Measurements from ENCODE around the gene PRKCE. TPM values are rescaled to one million over a fixed set of nuclear protein-coding genes. Genes with fewer than 3 reads are reported as not detected.

PRKCE gene
- total RNA-seq, 1 experiment from 2014 or later: 17.7 TPM

DNA sequence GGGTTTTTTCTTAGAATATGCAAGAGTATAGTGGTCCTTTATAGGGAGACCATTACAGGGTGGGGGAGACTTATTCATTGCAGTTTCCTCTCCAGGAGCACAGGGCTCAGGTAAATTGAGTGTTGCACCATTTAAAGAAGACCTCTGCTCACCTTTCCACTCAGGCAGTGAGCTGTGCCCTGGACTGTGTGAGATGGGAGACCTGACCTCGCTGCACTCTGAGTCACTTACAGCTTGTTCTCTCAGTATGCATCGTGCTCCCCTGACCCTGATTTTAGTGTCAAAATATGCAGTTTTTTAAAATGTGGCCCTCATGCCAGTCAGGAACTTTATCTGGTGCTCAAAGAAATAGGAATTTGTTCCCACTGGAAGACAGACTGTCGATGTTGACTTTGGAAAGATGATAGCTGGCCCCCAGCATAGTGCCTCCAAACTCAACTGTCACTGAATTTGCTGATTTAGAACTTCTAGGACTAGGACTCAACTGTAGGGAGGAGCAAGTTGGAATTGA, 499.0 kb downstream of the PRKCE start:
- TF ChIP-seq, protein P1, sequence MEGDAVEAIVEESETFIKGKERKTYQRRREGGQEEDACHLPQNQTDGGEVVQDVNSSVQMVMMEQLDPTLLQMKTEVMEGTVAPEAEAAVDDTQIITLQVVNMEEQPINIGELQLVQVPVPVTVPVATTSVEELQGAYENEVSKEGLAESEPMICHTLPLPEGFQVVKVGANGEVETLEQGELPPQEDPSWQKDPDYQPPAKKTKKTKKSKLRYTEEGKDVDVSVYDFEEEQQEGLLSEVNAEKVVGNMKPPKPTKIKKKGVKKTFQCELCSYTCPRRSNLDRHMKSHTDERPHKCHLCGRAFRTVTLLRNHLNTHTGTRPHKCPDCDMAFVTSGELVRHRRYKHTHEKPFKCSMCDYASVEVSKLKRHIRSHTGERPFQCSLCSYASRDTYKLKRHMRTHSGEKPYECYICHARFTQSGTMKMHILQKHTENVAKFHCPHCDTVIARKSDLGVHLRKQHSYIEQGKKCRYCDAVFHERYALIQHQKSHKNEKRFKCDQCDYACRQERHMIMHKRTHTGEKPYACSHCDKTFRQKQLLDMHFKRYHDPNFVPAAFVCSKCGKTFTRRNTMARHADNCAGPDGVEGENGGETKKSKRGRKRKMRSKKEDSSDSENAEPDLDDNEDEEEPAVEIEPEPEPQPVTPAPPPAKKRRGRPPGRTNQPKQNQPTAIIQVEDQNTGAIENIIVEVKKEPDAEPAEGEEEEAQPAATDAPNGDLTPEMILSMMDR (IDR thresholded peaks at IDR 0.05; ENCODE audit: unreplicated experiment): no peak
- no peaks in the 10 kb centered on the region for H3K36me3 Mint-ChIP-seq (ENCODE audit: insufficient read depth, unreplicated experiment)
- no peaks in the 10 kb centered on the region for H3K4me1 Mint-ChIP-seq (ENCODE audit: low read depth, unreplicated experiment)
- no peak overlapping the region for H3K4me3 Mint-ChIP-seq (ENCODE audit: low read depth, unreplicated experiment)
- H3K9me3 Mint-ChIP-seq (ENCODE audit: low read depth, unreplicated experiment): no peaks in the 10 kb centered on the region
- DNase-seq: no peak
- BruUV-seq (replicated peaks): no TSS peak
- no peak overlapping the region for H3K27ac Mint-ChIP-seq (ENCODE audit: unreplicated experiment)
- H3K27me3 Mint-ChIP-seq (ENCODE audit: unreplicated experiment): no peaks in the 10 kb centered on the region
- CTCF ChIA-PET: interaction anchor here (0.7 kb wide), 1 partner anchor 1407 kb away, joined by 4 read pairs; no protein-coding TSS in a partner anchor
- intact Hi-C loops (cut with micrococcal nuclease; ENCODE audit: unreplicated experiment): no loop called here

DNA sequence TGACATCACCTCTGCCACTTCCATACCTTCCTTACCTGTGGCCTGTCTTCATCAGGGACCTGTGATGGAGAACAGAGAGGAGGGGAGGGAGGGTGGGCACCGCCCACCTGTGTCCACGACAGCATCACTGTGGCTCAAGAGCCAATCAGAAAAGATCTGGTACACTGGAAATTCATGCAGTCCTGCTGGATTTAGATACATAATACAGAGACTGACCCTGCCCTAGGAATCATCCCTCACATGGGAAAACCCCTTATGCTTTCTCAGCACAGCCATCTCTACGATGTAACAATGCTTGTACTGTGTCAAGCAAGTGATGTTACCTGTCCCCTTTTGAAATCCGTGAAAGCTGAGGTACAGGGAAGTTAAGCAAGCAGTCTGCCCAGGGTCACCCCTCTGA, 500.1 kb downstream of the PRKCE start:
- TF ChIP-seq, protein P1 (IDR thresholded peaks at IDR 0.05; ENCODE audit: unreplicated experiment): no peak
- no peaks in the 10 kb centered on the region for H3K36me3 Mint-ChIP-seq (ENCODE audit: insufficient read depth, unreplicated experiment)
- H3K4me1 Mint-ChIP-seq (ENCODE audit: low read depth, unreplicated experiment): no peaks in the 10 kb centered on the region
- no peaks in the 10 kb centered on the region for H3K9me3 Mint-ChIP-seq (ENCODE audit: low read depth, unreplicated experiment)
- no peak overlapping the region for H3K4me3 Mint-ChIP-seq (ENCODE audit: low read depth, unreplicated experiment)
- intact Hi-C loops (cut with micrococcal nuclease; ENCODE audit: unreplicated experiment): no loop called here
- BruUV-seq (replicated peaks): no TSS peak
- no peaks in the 10 kb centered on the region for H3K27me3 Mint-ChIP-seq (ENCODE audit: unreplicated experiment)
- CTCF ChIA-PET: interaction anchor here (0.7 kb wide), 1 partner anchor 9 kb away, joined by 3 read pairs; no protein-coding TSS in a partner anchor
- DNase-seq: peak; percentile 17
- no peak overlapping the region for H3K27ac Mint-ChIP-seq (ENCODE audit: unreplicated experiment)

- no peak overlapping the region for H3K27ac Mint-ChIP-seq (ENCODE audit: unreplicated experiment)
- DNase-seq: no peak
- no peaks in the 10 kb centered on the region for H3K4me1 Mint-ChIP-seq (ENCODE audit: low read depth, unreplicated experiment)
- H3K36me3 Mint-ChIP-seq (ENCODE audit: insufficient read depth, unreplicated experiment): no peaks in the 10 kb centered on the region
- TF ChIP-seq, protein P1 (IDR thresholded peaks at IDR 0.05; ENCODE audit: unreplicated experiment): no peak
- CTCF ChIA-PET: interaction anchor here (0.9 kb wide), 1 partner anchor 52 kb away, joined by 3 read pairs; no protein-coding TSS in a partner anchor
- BruUV-seq (replicated peaks): no TSS peak
- intact Hi-C loops (cut with micrococcal nuclease; ENCODE audit: unreplicated experiment): no loop called here
- H3K4me3 Mint-ChIP-seq (ENCODE audit: low read depth, unreplicated experiment): no peak overlapping the region
- H3K9me3 Mint-ChIP-seq (ENCODE audit: low read depth, unreplicated experiment): no peaks in the 10 kb centered on the region
- H3K27me3 Mint-ChIP-seq (ENCODE audit: unreplicated experiment): no peaks in the 10 kb centered on the region
These were observed 502.7 kb downstream of the PRKCE start for GRCh38 chr2:46153996-46154753.

GRCh38 chr2:46157072-46157965, 505.8 kb downstream of the PRKCE start:
- TF ChIP-seq, protein P1 (IDR thresholded peaks at IDR 0.05; ENCODE audit: unreplicated experiment): no peak
- Mint-ChIP-seq H3K4me1 (ENCODE audit: low read depth, unreplicated experiment) (peaks cover 12% of the 10 kb centered on the region), H3K27me3 (ENCODE audit: unreplicated experiment) (no peaks in the 10 kb centered on the region), H3K4me3 (ENCODE audit: low read depth, unreplicated experiment) (no peak overlapping the region), H3K9me3 (ENCODE audit: low read depth, unreplicated experiment) (no peaks in the 10 kb centered on the region), H3K36me3 (ENCODE audit: insufficient read depth, unreplicated experiment) (no peaks in the 10 kb centered on the region), H3K27ac (ENCODE audit: unreplicated experiment) (no peak overlapping the region)
- DNase-seq: no peak
- intact Hi-C loops (cut with micrococcal nuclease; ENCODE audit: unreplicated experiment): no loop called here
- BruUV-seq (replicated peaks): no TSS peak
- CTCF ChIA-PET: interaction anchor here (1.0 kb wide), 1 partner anchor 15 kb away, joined by 3 read pairs; no protein-coding TSS in a partner anchor

Measured in Calu3 (cell line).